ENCODE data around the gene LCOR. TPM values are rescaled to one million over a fixed set of nuclear protein-coding genes. Genes with fewer than 3 reads are reported as not detected.

Gene LCOR
- total RNA-seq, 1 experiment from 2014 or later = 42.1 TPM

- no peak for DNase-seq
- no peak overlapping the region for H3K9ac ChIP-seq (ENCODE audit: extremely low read depth, insufficient read length, low read length)
- H3K18ac ChIP-seq (ENCODE audit: insufficient read length, low read depth, low read length) = no peak overlapping the region
Measured at GRCh38 chr10:97030894-97031293, 198.8 kb downstream of the LCOR start.

More at GRCh38 chr10:97030894-97031293, 198.8 kb downstream of the LCOR start:
- no peaks in the 10 kb centered on the region for H3K9me3 Mint-ChIP-seq
- peaks cover 9% of the 10 kb centered on the region; the same call in 1 of the 2 replicates for H3K27me3 Mint-ChIP-seq (ENCODE audit: low read depth)
- H3K4me2 ChIP-seq (ENCODE audit: insufficient read depth, insufficient read length, low read length) = no peak overlapping the region
- H2BK12ac ChIP-seq (ENCODE audit: insufficient read length, low read depth, low read length) = no peak overlapping the region
- peaks cover 3% of the 10 kb centered on the region; the same call in 1 of the 2 replicates for H3K4me1 ChIP-seq (ENCODE audit: insufficient read depth, low read length)
- no peak overlapping the region for H2BK120ac ChIP-seq (ENCODE audit: low read depth, low read length, poor library complexity, severe bottlenecking)
- no peak overlapping the region for H4K91ac ChIP-seq (ENCODE audit: insufficient read length, low read depth, low read length)
- no peak for TF ChIP-seq CTCF (conservative IDR thresholded peaks at IDR 0.05)
- H4K20me1 ChIP-seq (ENCODE audit: control insufficient read depth, insufficient read depth, insufficient read length) = no peaks in the 10 kb centered on the region
- H3K27me3 ChIP-seq (ENCODE audit: insufficient read depth, low read length) = no peaks in the 10 kb centered on the region
- H3K14ac ChIP-seq (ENCODE audit: insufficient read depth, low read length) = no peak overlapping the region
- H3K4me1 Mint-ChIP-seq = peaks cover 43% of the 10 kb centered on the region in 2 experiments
- no peak overlapping the region for H2BK5ac ChIP-seq (ENCODE audit: insufficient read length, low read length)
- no peak overlapping the region for H3T11ph ChIP-seq (ENCODE audit: low read length)
- H2AK5ac ChIP-seq (ENCODE audit: insufficient read length, low read length) = no peak overlapping the region
- H4K8ac ChIP-seq (replicated peaks; ENCODE audit: insufficient read length, low read depth, low read length) = no peak overlapping the region
- H3K23me2 ChIP-seq (ENCODE audit: insufficient read length, low read depth, low read length, poor library complexity, severe bottlenecking) = no peaks in the 10 kb centered on the region
- no peak overlapping the region for H2AFZ ChIP-seq (ENCODE audit: low read length)
- H3K27ac ChIP-seq (ENCODE audit: insufficient read length, low read depth, low read length) = no peak overlapping the region
- no CpG with 5 or more reads among the region's 6 CpGs for WGBS (ENCODE audit: extremely low coverage, insufficient read length, low lambda C conversion rate)
- no peak overlapping the region for H3K4ac ChIP-seq (ENCODE audit: low read depth, low read length)
- no peak overlapping the region for H2BK15ac ChIP-seq (ENCODE audit: low read depth, low read length)
- H3K23ac ChIP-seq (ENCODE audit: insufficient read length, low read depth, low read length) = no peak overlapping the region
- no peaks in the 10 kb centered on the region for H3K79me2 ChIP-seq (ENCODE audit: insufficient read depth, low read length)
- H2BK20ac ChIP-seq (ENCODE audit: low read depth, low read length, poor library complexity, severe bottlenecking) = no peak overlapping the region
- H3K9me3 ChIP-seq (ENCODE audit: control insufficient read depth, low read depth, low read length) = no peaks in the 10 kb centered on the region
- H3K79me1 ChIP-seq (ENCODE audit: insufficient read depth, low read depth, low read length, poor library complexity, severe bottlenecking) = no peaks in the 10 kb centered on the region
- H3K56ac ChIP-seq (ENCODE audit: insufficient read length, low read depth, low read length) = no peak overlapping the region
- H3K36me3 Mint-ChIP-seq (ENCODE audit: insufficient read depth in 1 of 3, low read depth in 3 of 3) = no peaks in the 10 kb centered on the region
- no peak overlapping the region for H4K5ac ChIP-seq (ENCODE audit: insufficient read length, low read depth, low read length)
- no peak overlapping the region for H3K27ac Mint-ChIP-seq
- H3K4me3 Mint-ChIP-seq = no peak overlapping the region

All from H9 (cell line).